ENCODE data around the gene TBC1D22A.

The TBC1D22A gene

DNA sequence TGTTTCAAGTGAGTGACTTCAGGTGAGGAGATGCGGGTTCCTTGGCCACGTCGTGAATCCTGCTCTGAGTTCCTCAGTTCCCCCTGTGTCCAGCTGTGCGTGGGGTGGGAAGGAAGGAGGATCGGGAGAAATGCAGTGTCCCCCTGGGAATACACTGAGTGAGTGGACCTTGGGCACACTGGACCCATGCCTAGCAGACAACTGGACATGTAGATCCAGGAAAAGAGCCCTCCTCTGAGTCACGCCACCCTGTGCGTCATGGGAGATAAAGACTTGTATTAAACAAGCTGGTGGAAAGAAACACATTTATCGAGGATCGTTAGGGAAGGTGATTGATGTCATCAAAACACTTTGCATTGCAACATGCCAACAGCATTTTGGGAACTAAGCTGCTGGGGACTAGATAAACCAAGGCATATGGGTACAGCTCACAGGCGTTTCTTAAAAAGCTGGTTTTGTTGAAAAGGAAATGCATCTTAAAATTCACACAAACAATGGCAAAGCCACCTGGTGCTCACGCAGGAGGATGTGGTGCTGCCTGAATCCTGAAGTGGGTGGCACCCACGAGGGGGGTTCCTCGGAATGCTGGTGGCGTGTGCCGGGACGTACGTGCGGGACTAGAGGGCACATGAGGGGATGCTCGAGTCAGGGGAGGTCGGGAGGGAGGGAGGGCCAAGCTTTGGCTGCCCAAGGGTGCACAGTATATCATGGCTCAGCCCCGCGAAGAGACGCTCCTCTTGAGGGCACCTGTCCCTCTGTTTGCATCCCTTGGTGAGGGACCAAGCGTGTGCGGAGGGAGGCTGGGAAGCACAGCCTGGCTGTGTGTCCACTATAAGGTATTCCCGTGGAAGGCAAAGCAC, 303.5 kb downstream of the TBC1D22A start:
- DNase-seq (ENCODE audit: low read depth in 2 of 2) = peak; percentile 84 to 89
- no peak for TF ChIP-seq CTCF (IDR thresholded peaks at IDR 0.05; ENCODE audit: low read depth, low read length)
- no peak overlapping the region for H3K4me3 ChIP-seq (replicated peaks in 1 of 2; ENCODE audit: low read depth in 2 of 2, low read length in 2 of 2)

- H3K4me3 ChIP-seq (replicated peaks in 1 of 2; ENCODE audit: low read depth in 2 of 2, low read length in 2 of 2) = no peak overlapping the region
- DNase-seq (ENCODE audit: low read depth in 2 of 2) = no peak
- TF ChIP-seq CTCF (IDR thresholded peaks at IDR 0.05; ENCODE audit: low read depth, low read length) = no peak
Measured at GRCh38 chr22:47066616-47066905, 304.1 kb downstream of the TBC1D22A start.

DNA sequence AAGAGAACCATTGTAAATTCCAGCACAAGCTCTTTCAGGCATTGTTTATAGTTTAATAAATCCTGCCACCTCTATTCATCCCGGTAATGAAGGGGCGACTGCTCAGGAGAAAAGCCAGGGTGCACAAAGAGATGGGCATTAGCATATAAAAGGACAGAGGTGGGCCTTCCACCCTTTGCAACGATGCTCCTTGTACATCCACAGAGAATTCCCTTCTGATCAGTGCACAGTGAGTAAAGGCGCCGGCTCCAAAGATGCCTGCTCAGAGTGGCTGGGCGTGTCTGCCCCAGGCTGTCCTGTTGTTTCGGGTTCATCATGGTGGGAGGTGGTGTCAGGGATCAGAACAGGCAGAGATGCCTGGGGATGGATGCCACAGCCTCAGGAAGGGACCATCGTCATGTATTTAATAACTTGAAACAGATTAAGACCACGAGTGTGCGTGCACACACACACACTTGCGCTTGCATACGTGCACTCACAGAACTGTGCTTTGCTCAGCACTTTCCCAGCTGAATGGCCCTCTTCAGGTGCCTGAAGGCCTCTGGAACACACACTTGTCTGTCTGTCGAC, 305.0 kb downstream of the TBC1D22A start:
- H3K4me3 ChIP-seq (replicated peaks in 1 of 2; ENCODE audit: low read depth in 2 of 2, low read length in 2 of 2) = no peak overlapping the region
- DNase-seq (ENCODE audit: low read depth in 2 of 2) = no peak
- no peak for TF ChIP-seq CTCF (IDR thresholded peaks at IDR 0.05; ENCODE audit: low read depth, low read length)

GRCh38 chr22:47067911-47068625, 305.6 kb downstream of the TBC1D22A start:
- H3K4me3 ChIP-seq (replicated peaks in 1 of 2; ENCODE audit: low read depth in 2 of 2, low read length in 2 of 2) = no peak overlapping the region
- TF ChIP-seq CTCF (IDR thresholded peaks at IDR 0.05; ENCODE audit: low read depth, low read length) = no peak
- DNase-seq (ENCODE audit: low read depth in 2 of 2) = no peak

- TF ChIP-seq CTCF (IDR thresholded peaks at IDR 0.05; ENCODE audit: low read depth, low read length) = no peak
- no peak for DNase-seq (ENCODE audit: low read depth in 2 of 2)
- H3K4me3 ChIP-seq (replicated peaks in 1 of 2; ENCODE audit: low read depth in 2 of 2, low read length in 2 of 2) = no peak overlapping the region
Measured at GRCh38 chr22:47068626-47068996, 306.2 kb downstream of the TBC1D22A start.

DNA sequence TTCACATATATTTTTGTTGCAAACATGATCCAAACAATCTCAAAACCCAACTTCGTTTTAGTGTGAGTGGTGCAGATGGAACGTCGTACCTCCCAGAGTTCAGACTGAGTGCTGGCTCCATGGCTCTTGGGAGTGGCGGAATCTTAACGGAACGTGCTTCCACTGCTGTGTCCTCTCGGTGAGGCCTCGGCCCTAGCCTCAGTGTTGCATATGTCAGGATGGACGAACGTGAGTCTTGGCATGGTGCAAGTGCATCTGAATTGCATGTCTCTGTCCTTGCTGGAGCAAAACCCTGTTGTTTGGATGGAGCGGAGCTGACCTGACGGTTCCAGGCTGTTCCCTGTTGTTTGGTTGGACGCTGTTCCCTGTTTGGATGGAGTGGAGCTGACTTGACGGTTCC, 306.8 kb downstream of the TBC1D22A start:
- H3K4me3 ChIP-seq (replicated peaks in 1 of 2; ENCODE audit: low read depth in 2 of 2, low read length in 2 of 2) = no peak overlapping the region
- no peak for TF ChIP-seq CTCF (IDR thresholded peaks at IDR 0.05; ENCODE audit: low read depth, low read length)
- no peak for DNase-seq (ENCODE audit: low read depth in 2 of 2)
